ENCODE results near the gene UBN2. TPM values are rescaled to one million over a fixed set of nuclear protein-coding genes. Genes with fewer than 3 reads are reported as not detected.

Gene UBN2
- total RNA-seq, 2 donors from 2014 or later: 45.3 to 48.8 TPM

DNA sequence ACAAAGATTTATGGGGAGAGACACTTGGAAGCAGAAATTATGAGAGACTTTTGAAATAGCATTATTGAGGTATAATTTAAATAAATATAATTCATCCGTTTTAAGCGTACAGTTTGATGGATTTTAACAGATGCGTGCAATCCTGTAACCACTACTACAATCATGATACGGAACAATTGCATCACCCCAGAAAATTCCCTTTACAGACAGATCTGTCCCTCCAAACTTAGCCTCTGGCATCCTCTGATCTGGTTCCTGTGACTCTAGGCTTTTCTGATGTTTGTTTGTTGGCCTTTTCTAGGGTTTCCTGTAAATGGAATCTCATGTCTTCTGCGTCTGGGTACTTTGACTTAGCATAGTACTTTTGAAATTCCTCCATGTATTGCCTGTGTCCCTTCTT lies 15.5 kb downstream of the UBN2 start:
- peak overlapping the region; percentile 3 for H3K27ac Mint-ChIP-seq

DNA sequence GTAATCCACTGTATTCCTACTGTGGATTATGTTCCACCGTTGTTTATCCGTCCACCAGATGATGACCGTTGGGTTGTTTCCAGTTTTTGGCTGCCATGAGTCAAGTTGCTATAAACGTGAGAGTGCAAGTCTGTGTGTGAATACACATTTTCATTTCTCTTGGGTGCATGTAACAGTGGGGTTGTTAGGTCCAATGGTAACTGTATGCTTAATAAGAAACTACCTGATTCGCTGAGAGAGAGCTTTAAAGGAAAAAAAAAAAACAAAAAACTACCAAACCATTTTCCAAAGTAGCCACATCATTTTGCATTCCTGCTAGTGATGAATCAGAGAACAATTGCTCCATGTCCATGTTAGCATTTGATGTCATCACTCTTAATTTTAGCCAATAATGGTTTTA lies 15.9 kb downstream of the UBN2 start:
- Mint-ChIP-seq H3K4me1 (peaks cover 4% of the 10 kb centered on the region), H3K9me3 (no peaks in the 10 kb centered on the region), H3K4me3 (no peak overlapping the region), H3K27ac (peak overlapping the region; percentile 3), H3K27me3 (ENCODE audit: insufficient read depth) (no peaks in the 10 kb centered on the region), H3K36me3 (ENCODE audit: low read depth) (peaks cover 57% of the 10 kb centered on the region)
- TF ChIP-seq, protein P1, sequence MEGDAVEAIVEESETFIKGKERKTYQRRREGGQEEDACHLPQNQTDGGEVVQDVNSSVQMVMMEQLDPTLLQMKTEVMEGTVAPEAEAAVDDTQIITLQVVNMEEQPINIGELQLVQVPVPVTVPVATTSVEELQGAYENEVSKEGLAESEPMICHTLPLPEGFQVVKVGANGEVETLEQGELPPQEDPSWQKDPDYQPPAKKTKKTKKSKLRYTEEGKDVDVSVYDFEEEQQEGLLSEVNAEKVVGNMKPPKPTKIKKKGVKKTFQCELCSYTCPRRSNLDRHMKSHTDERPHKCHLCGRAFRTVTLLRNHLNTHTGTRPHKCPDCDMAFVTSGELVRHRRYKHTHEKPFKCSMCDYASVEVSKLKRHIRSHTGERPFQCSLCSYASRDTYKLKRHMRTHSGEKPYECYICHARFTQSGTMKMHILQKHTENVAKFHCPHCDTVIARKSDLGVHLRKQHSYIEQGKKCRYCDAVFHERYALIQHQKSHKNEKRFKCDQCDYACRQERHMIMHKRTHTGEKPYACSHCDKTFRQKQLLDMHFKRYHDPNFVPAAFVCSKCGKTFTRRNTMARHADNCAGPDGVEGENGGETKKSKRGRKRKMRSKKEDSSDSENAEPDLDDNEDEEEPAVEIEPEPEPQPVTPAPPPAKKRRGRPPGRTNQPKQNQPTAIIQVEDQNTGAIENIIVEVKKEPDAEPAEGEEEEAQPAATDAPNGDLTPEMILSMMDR (conservative IDR thresholded peaks at IDR 0.05): no peak
- H3K27me3 ChIP-seq (ENCODE audit: control insufficient read depth, insufficient read depth, low read length, poor library complexity, severe bottlenecking): no peaks in the 10 kb centered on the region
- H3K27ac ChIP-seq (ENCODE audit: low read depth, low read length): no peak overlapping the region
- no peak overlapping the region for H3K4me3 ChIP-seq (ENCODE audit: low read length)
- 93 to 98% methylated on average over 5 of the region's 5 CpGs for WGBS, 2 experiments (ENCODE audit: insufficient coverage in 1 of 2, insufficient read length in 1 of 2)
- no peak overlapping the region for H3K9ac ChIP-seq (ENCODE audit: extremely low read depth, low read length, poor library complexity, severe bottlenecking)
- no peaks in the 10 kb centered on the region for H3K4me1 ChIP-seq (ENCODE audit: control insufficient read depth, insufficient read depth, low read length)
- no peaks in the 10 kb centered on the region for H3K9me3 ChIP-seq (ENCODE audit: control insufficient read depth, low read length)
- DNase-seq: no peak
- peaks cover 80% of the 10 kb centered on the region for H3K36me3 ChIP-seq (ENCODE audit: control insufficient read depth, insufficient read depth, low read length)

More for the DNA sequence above, 15.5 kb downstream of the UBN2 start:
- Mint-ChIP-seq H3K27me3 (ENCODE audit: insufficient read depth) (no peaks in the 10 kb centered on the region), H3K4me1 (peaks cover 4% of the 10 kb centered on the region), H3K4me3 (no peak overlapping the region), H3K9me3 (no peaks in the 10 kb centered on the region), H3K36me3 (ENCODE audit: low read depth) (peaks cover 53% of the 10 kb centered on the region)
- Histone ChIP-seq H3K4me3 (ENCODE audit: low read length) (no peak overlapping the region), H3K27ac (ENCODE audit: low read depth, low read length) (no peak overlapping the region), H3K4me1 (ENCODE audit: control insufficient read depth, insufficient read depth, low read length) (no peaks in the 10 kb centered on the region), H3K27me3 (ENCODE audit: control insufficient read depth, insufficient read depth, low read length, poor library complexity, severe bottlenecking) (no peaks in the 10 kb centered on the region), H3K9ac (ENCODE audit: extremely low read depth, low read length, poor library complexity, severe bottlenecking) (no peak overlapping the region), H3K9me3 (ENCODE audit: control insufficient read depth, low read length) (no peaks in the 10 kb centered on the region), H3K36me3 (ENCODE audit: control insufficient read depth, insufficient read depth, low read length) (peaks cover 78% of the 10 kb centered on the region)
- TF ChIP-seq, protein P1 (conservative IDR thresholded peaks at IDR 0.05): no peak
- DNase-seq: no peak
- 96 to 100% methylated on average over 3 to 5 of the region's 5 CpGs for WGBS, 2 experiments (ENCODE audit: insufficient coverage in 1 of 2, insufficient read length in 1 of 2)

DNA sequence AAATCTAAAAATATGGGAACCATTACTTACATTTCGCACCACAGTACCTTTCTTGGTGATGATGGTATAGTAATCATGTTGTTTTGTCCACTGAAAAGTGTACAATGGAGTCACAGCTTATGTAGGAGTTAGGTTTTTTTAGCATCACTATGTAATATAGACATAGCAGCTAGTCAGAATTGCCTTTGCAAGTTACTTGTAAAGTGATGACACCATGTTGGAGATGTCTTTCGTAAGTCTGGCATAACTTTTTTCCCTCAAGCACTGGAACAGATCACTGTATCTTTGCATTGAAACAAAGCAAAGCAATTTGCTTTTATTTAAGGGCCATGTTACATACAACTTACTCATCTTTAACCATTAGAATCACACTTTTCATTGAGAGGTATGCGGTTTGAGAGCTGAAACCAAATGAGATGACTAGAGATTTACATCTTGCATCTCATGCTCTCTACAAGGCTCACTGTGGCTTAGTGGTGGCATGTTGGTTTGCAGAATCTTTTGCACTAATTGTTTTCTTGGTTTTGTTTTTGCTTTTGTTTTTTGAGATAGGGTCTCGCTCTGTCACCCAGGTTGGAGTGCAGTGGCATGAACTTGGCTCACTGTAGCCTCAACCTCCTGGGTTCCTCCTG lies 18.3 kb downstream of the UBN2 start:
- no peak overlapping the region for H3K4me3 ChIP-seq (ENCODE audit: low read length)
- no peaks in the 10 kb centered on the region for H3K4me1 ChIP-seq (ENCODE audit: control insufficient read depth, insufficient read depth, low read length)
- H3K4me3 Mint-ChIP-seq: no peak overlapping the region
- H3K9me3 ChIP-seq (ENCODE audit: control insufficient read depth, low read length): no peaks in the 10 kb centered on the region
- H3K27ac Mint-ChIP-seq: no peak overlapping the region
- H3K36me3 Mint-ChIP-seq (ENCODE audit: low read depth): peaks cover 57% of the 10 kb centered on the region
- no peaks in the 10 kb centered on the region for H3K27me3 ChIP-seq (ENCODE audit: control insufficient read depth, insufficient read depth, low read length, poor library complexity, severe bottlenecking)
- no peaks in the 10 kb centered on the region for H3K27me3 Mint-ChIP-seq (ENCODE audit: insufficient read depth)
- H3K9ac ChIP-seq (ENCODE audit: extremely low read depth, low read length, poor library complexity, severe bottlenecking): no peak overlapping the region
- TF ChIP-seq, protein P1 (conservative IDR thresholded peaks at IDR 0.05): no peak
- H3K27ac ChIP-seq (ENCODE audit: low read depth, low read length): no peak overlapping the region
- WGBS, 2 experiments (ENCODE audit: insufficient coverage in 1 of 2, insufficient read length in 1 of 2): 95 to 100% methylated on average over 2 to 4 of the region's 4 CpGs
- no peaks in the 10 kb centered on the region for H3K9me3 Mint-ChIP-seq
- H3K4me1 Mint-ChIP-seq: no peaks in the 10 kb centered on the region
- peaks cover 83% of the 10 kb centered on the region for H3K36me3 ChIP-seq (ENCODE audit: control insufficient read depth, insufficient read depth, low read length)
- DNase-seq: no peak

Data from endodermal cell (in vitro differentiated cells).